ENCODE data around the gene ZNF264.
"Not testable (repeated sequence)": the region's sequence is repeated elsewhere in the genome, so short reads cannot be mapped to it uniquely, and the experiment has no call there.

Gene ZNF264

GRCh38 chr19:57191141-57192076 lies at the start of gene ZNF264:
TSS of gene ZNF264 (plus strand) at chr19:57191500. CDS start at chr19:57191914, 414 bp downstream.
- DNase-seq (ENCODE audit: low read depth, low spot score) = peak; percentile 57

GRCh38 chr19:57141699-57142098 lies 49.6 kb upstream of the ZNF264 start:
- DNase-seq (ENCODE audit: low read depth, low spot score) = no peak

GRCh38 chr19:57152921-57153320 lies 38.4 kb upstream of the ZNF264 start:
- no peak for DNase-seq (ENCODE audit: low read depth, low spot score)

- DNase-seq (ENCODE audit: low read depth, low spot score) = no peak
Observed at GRCh38 chr19:57161985-57162539, 29.2 kb upstream of the ZNF264 start.

- no peak for DNase-seq (ENCODE audit: low read depth, low spot score)
Observed at GRCh38 chr19:57165846-57166245, 25.5 kb upstream of the ZNF264 start.

GRCh38 chr19:57167385-57167784 lies 23.9 kb upstream of the ZNF264 start, which contains the start of gene DUXA:
TSS of gene DUXA (minus strand) at chr19:57167485. CDS start at chr19:57167443, 42 bp downstream.
- no peak for DNase-seq (ENCODE audit: low read depth, low spot score)

- DNase-seq (ENCODE audit: low read depth, low spot score) = no peak
Observed at GRCh38 chr19:57171551-57172081, 19.7 kb upstream of the ZNF264 start.

GRCh38 chr19:57190301-57190700 lies 999 bp upstream of the ZNF264 start:
- DNase-seq (ENCODE audit: low read depth, low spot score) = no peak

GRCh38 chr19:57192077-57192420 lies 749 bp downstream of the ZNF264 start:
- DNase-seq (ENCODE audit: low read depth, low spot score) = no peak

GRCh38 chr19:57192993-57193392 lies 1.7 kb downstream of the ZNF264 start:
- no peak for DNase-seq (ENCODE audit: low read depth, low spot score)

GRCh38 chr19:57197874-57198273 lies 6.6 kb downstream of the ZNF264 start:
- DNase-seq (ENCODE audit: low read depth, low spot score) = not testable (repeated sequence)

- DNase-seq (ENCODE audit: low read depth, low spot score) = no peak
Observed at GRCh38 chr19:57202160-57202559, 10.9 kb downstream of the ZNF264 start.

- no peak for DNase-seq (ENCODE audit: low read depth, low spot score)
Observed at GRCh38 chr19:57210381-57210780, 19.1 kb downstream of the ZNF264 start.

- DNase-seq (ENCODE audit: low read depth, low spot score) = no peak
Observed at GRCh38 chr19:57212109-57212508, 20.8 kb downstream of the ZNF264 start.

- no peak for DNase-seq (ENCODE audit: low read depth, low spot score)
Observed at GRCh38 chr19:57227502-57227901, 36.2 kb downstream of the ZNF264 start.

GRCh38 chr19:57231686-57232085 lies 40.4 kb downstream of the ZNF264 start:
- no peak for DNase-seq (ENCODE audit: low read depth, low spot score)

- DNase-seq (ENCODE audit: low read depth, low spot score) = no peak
Observed at GRCh38 chr19:57233207-57233606, 41.9 kb downstream of the ZNF264 start.

GRCh38 chr19:57239982-57240310 lies 48.6 kb downstream of the ZNF264 start:
- no peak for DNase-seq (ENCODE audit: low read depth, low spot score)

GRCh38 chr19:57240311-57241090 lies 49.2 kb downstream of the ZNF264 start, which contains the start of gene ZNF805:
TSS of gene ZNF805 (plus strand) at chr19:57240632. CDS start at chr19:57240892, 260 bp downstream.
- DNase-seq (ENCODE audit: low read depth, low spot score) = peak; percentile 82

- DNase-seq (ENCODE audit: low read depth, low spot score) = no peak
Observed at GRCh38 chr19:57241176-57241575, 49.9 kb downstream of the ZNF264 start.

- DNase-seq (ENCODE audit: low read depth, low spot score) = no peak
Observed at GRCh38 chr19:57242821-57243220, 51.5 kb downstream of the ZNF264 start.

- no peak for DNase-seq (ENCODE audit: low read depth, low spot score)
Observed at GRCh38 chr19:57244513-57244912, 53.2 kb downstream of the ZNF264 start.

All from smooth muscle cell of the brain vasculature (primary cell).